Stimulated activated CD4-positive, alpha-beta T cell treated with anti-CD3 and anti-CD28 coated beads, Interleukin-12 subunit alpha, Interleukin-12 subunit beta, amount 100 ng/mL, for 4 hours (primary cell): ENCODE measurements around the gene SLC6A11.

ENCODE experiments used
- DNase-seq: peaks from one replicate; pipeline ENCODE4 v3.0.0-alpha.2; 2020

The SLC6A11 gene

GRCh38 chr3:10985181-10985580, 169.2 kb downstream of the SLC6A11 start:
- no peak for DNase-seq

- no peak for DNase-seq
Observed at GRCh38 chr3:10986592-10986991, 170.6 kb downstream of the SLC6A11 start.

- no peak for DNase-seq
Observed at GRCh38 chr3:10988001-10988665, 172.1 kb downstream of the SLC6A11 start.

DNA sequence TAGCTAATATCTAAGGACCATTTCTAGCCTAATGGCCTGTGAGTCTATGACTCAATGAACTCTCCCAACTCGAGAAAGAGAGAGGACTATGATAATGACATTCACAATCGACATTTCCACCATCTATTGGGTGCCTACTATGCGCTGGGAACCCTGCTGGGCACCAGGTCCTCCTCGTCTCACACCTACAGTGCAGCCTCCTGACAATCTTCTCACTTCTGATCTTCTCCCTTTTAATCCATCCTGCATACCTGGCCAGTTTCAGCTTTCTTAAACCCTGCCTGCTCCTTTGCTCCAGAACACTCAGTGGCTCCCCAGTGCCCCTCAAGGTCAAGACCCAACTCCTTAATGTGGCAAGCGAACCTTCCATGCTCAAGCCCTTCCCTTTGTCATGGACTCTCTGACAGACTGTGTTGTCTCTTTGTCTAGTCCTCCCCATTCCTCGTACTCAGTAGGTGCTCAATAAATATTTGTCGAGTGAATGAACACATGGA, 173.0 kb downstream of the SLC6A11 start:
- no peak for DNase-seq
